Prostate gland (tissue), 2 donors: Measurements from ENCODE around the gene JPH3.

Experiments used
- CTCF ChIP-seq, 4 experiments: fragments of 200-600 bp in 2 of 4; fragments of 450-650 bp in 2 of 4; sonication (generic) in 2 of 4; IDR thresholded peaks; 1 replicate in 3 of 4; 2 replicates in 1 of 4; pipeline ENCODE4 v1.5.1; 2016 to 2019; ENCODE audit warnings: antibody characterized with exemption in 4 of 4, mild to moderate bottlenecking in 2 of 4, moderate library complexity in 2 of 4
- POLR2A ChIP-seq: fragments of 450-650 bp; IDR thresholded peaks from one replicate; pipeline ENCODE4 v1.6.1; 2016; ENCODE audit warnings: antibody characterized with exemption, mild to moderate bottlenecking
- POLR2AphosphoS5 ChIP-seq: sonication (generic); formaldehyde crosslinking; IDR thresholded peaks from one replicate; pipeline ENCODE4 v1.6.1; 2017; ENCODE audit warnings: antibody characterized with exemption

DNA sequence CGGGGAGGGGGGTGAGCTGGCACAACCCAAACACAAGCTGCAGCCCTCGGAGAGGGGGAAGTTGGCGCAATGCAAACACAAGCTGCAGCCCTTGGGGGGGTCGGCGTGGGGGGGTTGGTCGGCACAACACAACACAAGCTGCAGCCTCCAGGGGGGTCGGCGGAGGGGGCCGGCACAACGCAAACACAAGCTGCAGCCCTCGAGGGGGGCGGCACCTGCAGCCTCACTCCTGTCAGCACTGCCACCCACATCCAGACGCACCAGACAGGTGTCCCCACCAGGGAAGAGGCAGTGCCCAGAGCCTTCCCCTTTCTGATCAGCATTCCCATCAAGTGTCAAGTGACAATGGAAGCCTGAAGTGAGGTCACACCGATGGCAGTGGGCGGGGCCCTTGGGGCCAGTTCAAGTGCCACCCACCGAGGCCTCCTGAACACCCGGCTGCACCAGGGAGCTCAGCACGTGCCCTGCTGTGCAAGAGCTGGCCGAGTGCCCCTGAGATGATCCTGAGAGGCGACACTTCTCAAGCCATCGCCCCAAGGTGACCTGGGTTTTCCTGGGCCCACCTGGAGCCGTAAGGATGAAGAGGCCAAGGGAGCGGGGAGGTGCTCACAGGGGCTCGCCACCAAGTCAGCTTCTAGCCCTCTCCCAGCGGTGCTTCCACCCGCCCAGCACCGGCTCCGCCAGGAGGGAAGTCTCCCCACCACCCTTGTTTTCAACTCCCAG, 104.1 kb downstream of the JPH3 start:
- no peak for TF ChIP-seq POLR2AphosphoS5
- no peak for TF ChIP-seq CTCF (IDR thresholded peaks at IDR 0.05)
- TF ChIP-seq POLR2A: no peak
